HL-60 (cell line): Measurements from ENCODE around the gene STON1.
"Not testable (repeated sequence)": the region's sequence is repeated elsewhere in the genome, so short reads cannot be mapped to it uniquely, and the experiment has no call there.

Experiments used
- DNase-seq, 2 experiments: peaks; one replicate each; pipeline ENCODE4 v3.0.0-alpha.2; 2010 to 2020; ENCODE audit warnings: low read depth in 1 of 2, low spot score in 1 of 2
- H3K27ac ChIP-seq: fragments of 250-450 bp; sonication (Bioruptor Pico); replicated peaks from 2 replicates; pipeline ENCODE4 v1.5.1; 2020; ENCODE audit warnings: mild to moderate bottlenecking, moderate library complexity
- H3K27me3 ChIP-seq: fragments of 250-450 bp; sonication (Bioruptor Pico); 2 replicates; pipeline ENCODE4 v1.5.1; 2021; ENCODE audit warnings: mild to moderate bottlenecking, moderate library complexity; ENCODE audit not compliant: insufficient read depth, poor library complexity, severe bottlenecking
- H3K4me3 ChIP-seq: replicated peaks from 2 replicates; pipeline ENCODE4 v1.5.1; 2011; ENCODE audit warnings: mild to moderate bottlenecking, control low read depth, low read length; ENCODE audit not compliant: insufficient read depth
- GABPA ChIP-seq: IDR thresholded peaks from 2 replicates; pipeline ENCODE4 v1.6.1; 2012; ENCODE audit warnings: low read depth
- POLR2AphosphoS5 ChIP-seq: IDR thresholded peaks from 2 replicates; pipeline ENCODE4 v1.6.1; 2012; ENCODE audit warnings: low read depth
- SPI1 ChIP-seq: IDR thresholded peaks from 2 replicates; pipeline ENCODE4 v1.6.1; 2012; ENCODE audit warnings: low read depth, mild to moderate bottlenecking, borderline replicate concordance
- TF ChIP-seq, protein P1 (sequence below): IDR thresholded peaks from 2 replicates; pipeline ENCODE4 v1.6.1; 2012; ENCODE audit warnings: low read depth; ENCODE audit not compliant: insufficient replicate concordance
- TF ChIP-seq, protein P2 (sequence below): IDR thresholded peaks from one replicate; pipeline ENCODE4 v1.5.1; 2011; ENCODE audit warnings: low read length, control low read depth, inconsistent platforms; ENCODE audit not compliant: insufficient read depth

Gene STON1

DNA sequence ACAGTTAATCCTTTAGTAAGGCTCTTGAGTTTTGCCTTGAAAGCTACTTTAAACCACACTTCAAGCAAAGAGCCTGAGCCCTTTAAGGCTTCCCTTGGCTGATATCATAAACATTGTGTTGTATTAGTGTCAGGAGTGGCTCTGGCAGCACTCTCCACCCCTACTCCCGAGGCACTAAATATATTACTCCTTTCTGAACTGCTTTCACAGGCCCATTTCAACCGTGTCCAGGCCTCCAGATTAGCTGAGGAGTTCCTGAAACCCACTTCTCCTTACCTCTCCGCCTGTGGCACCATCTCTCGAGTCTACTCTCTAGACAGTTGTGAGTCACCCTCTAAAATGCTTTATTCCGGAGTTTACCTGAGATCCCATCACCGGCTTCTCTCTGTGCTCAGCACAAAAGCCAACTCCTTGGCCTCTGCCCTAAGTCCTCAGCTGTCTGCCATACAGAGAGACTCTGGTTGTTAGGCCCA, 14.4 kb upstream of the STON1 start:
- H3K27me3 ChIP-seq = no peaks in the 10 kb centered on the region
- H3K27ac ChIP-seq = no peak overlapping the region
- DNase-seq = no peak
- TF ChIP-seq POLR2AphosphoS5 (no peak), SPI1 (no peak)
- TF ChIP-seq, protein P1, sequence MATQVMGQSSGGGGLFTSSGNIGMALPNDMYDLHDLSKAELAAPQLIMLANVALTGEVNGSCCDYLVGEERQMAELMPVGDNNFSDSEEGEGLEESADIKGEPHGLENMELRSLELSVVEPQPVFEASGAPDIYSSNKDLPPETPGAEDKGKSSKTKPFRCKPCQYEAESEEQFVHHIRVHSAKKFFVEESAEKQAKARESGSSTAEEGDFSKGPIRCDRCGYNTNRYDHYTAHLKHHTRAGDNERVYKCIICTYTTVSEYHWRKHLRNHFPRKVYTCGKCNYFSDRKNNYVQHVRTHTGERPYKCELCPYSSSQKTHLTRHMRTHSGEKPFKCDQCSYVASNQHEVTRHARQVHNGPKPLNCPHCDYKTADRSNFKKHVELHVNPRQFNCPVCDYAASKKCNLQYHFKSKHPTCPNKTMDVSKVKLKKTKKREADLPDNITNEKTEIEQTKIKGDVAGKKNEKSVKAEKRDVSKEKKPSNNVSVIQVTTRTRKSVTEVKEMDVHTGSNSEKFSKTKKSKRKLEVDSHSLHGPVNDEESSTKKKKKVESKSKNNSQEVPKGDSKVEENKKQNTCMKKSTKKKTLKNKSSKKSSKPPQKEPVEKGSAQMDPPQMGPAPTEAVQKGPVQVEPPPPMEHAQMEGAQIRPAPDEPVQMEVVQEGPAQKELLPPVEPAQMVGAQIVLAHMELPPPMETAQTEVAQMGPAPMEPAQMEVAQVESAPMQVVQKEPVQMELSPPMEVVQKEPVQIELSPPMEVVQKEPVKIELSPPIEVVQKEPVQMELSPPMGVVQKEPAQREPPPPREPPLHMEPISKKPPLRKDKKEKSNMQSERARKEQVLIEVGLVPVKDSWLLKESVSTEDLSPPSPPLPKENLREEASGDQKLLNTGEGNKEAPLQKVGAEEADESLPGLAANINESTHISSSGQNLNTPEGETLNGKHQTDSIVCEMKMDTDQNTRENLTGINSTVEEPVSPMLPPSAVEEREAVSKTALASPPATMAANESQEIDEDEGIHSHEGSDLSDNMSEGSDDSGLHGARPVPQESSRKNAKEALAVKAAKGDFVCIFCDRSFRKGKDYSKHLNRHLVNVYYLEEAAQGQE = no peak
- no peak overlapping the region for H3K4me3 ChIP-seq

DNA sequence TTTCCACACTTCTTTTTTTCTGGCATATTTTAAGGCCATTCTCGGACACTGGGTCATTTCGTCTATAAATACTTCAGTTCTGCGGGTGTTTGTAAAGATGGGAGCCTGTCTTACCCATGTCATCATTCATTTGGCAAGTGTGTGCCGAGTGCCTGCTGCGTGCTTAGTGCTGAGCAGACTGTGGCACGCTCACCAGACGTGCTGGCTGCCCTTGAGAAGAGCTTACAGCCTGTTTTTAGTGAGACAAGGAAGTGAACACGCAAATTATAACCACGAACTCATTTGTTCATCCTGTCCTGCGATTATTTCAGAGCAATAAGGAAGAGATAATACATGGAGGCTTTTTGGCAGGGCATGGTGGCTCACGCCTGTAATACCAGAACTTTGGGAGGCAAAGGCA, 10.4 kb upstream of the STON1 start:
- Histone ChIP-seq H3K27me3 (no peaks in the 10 kb centered on the region), H3K4me3 (no peak overlapping the region), H3K27ac (no peak overlapping the region)
- DNase-seq = no peak
- TF ChIP-seq SPI1 (no peak), POLR2AphosphoS5 (no peak), GABPA (no peak)
- TF ChIP-seq, protein P1 = no peak
- TF ChIP-seq, protein P2, sequence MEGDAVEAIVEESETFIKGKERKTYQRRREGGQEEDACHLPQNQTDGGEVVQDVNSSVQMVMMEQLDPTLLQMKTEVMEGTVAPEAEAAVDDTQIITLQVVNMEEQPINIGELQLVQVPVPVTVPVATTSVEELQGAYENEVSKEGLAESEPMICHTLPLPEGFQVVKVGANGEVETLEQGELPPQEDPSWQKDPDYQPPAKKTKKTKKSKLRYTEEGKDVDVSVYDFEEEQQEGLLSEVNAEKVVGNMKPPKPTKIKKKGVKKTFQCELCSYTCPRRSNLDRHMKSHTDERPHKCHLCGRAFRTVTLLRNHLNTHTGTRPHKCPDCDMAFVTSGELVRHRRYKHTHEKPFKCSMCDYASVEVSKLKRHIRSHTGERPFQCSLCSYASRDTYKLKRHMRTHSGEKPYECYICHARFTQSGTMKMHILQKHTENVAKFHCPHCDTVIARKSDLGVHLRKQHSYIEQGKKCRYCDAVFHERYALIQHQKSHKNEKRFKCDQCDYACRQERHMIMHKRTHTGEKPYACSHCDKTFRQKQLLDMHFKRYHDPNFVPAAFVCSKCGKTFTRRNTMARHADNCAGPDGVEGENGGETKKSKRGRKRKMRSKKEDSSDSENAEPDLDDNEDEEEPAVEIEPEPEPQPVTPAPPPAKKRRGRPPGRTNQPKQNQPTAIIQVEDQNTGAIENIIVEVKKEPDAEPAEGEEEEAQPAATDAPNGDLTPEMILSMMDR = no peak

DNA sequence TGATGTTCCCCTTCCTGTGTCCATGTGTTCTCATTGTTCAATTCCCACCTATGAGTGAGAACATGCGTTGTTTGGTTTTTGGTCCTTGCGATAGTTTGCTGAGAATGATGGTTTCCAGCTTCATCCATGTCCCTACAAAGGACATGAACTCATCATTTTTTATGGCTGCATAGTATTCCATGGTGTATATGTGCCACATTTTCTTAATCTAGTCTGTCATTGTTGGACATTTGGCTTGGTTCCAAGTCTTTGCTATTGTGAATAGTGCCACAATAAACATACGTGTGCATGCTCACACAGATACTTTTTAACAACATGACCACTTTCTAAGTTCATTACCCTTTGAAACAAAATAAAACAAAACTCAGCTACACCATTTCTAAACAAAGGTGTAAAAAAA, 5.2 kb upstream of the STON1 start:
- H3K27me3 ChIP-seq, H3K4me3 ChIP-seq, H3K27ac ChIP-seq, DNase-seq: not testable (repeated sequence)

DNA sequence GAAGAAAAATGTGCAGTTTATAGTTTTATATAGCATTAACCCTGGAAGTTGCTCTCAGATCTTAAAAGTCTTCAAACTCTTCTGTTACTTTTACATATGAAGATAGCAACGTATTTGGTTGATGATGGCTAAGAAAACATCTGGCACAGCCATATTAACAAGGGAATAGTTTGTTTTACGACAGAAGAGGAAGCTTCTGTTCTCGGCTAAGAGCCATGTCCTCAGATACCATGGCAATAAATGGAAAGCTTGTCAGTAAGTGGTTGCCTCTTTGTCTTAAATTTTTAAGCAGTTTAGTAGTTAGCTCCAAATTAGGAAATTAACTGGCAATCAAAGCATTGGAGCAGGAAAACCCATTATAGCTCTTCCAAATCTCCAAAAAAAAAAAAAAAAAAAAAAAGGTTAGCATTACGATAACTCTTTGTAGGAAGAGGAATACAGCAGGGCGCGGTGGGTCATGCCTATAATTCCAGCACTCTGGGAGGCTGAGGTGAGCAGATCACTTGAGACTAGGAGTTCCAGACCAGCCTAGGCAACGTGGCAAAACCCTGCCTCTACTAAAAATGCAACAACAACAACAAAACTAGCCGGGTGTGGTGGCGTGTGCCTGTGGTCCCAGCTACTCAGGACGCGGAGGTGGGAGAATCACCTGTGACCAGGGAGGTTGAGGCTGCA, 4.5 kb upstream of the STON1 start:
- H3K27ac ChIP-seq = no peak overlapping the region
- peaks cover 1% of the 10 kb centered on the region for H3K27me3 ChIP-seq
- no peak overlapping the region for H3K4me3 ChIP-seq
- TF ChIP-seq, protein P1 = no peak
- TF ChIP-seq SPI1 (no peak), GABPA (no peak), POLR2AphosphoS5 (no peak)
- no peak for DNase-seq
